SW480 (cell line): ENCODE data around the gene CATSPERZ.
A peak's percentile ranks its signal among the peaks of the same experiment; 100 is the strongest.

ENCODE experiments used
- DNase-seq: peaks from one replicate; pipeline ENCODE4 v3.0.0-alpha.2; 2016; ENCODE audit warnings: low spot score

The CATSPERZ gene

GRCh38 chr11:64285885-64286800 lies 14.0 kb upstream of the CATSPERZ start:
- peak; percentile 77 for DNase-seq

- no peak for DNase-seq
Measured at GRCh38 chr11:64286801-64287159, 13.4 kb upstream of the CATSPERZ start.

- DNase-seq, result no peak
Measured at GRCh38 chr11:64287676-64288352, 12.3 kb upstream of the CATSPERZ start.

- no peak for DNase-seq
Measured at GRCh38 chr11:64288353-64288750, 11.8 kb upstream of the CATSPERZ start.

- no peak for DNase-seq
Measured at GRCh38 chr11:64289002-64289564, 11.1 kb upstream of the CATSPERZ start.

- no peak for DNase-seq
Measured at GRCh38 chr11:64290352-64291261, 9.6 kb upstream of the CATSPERZ start.

GRCh38 chr11:64291262-64291751 lies 8.9 kb upstream of the CATSPERZ start, which contains the start of gene KCNK4:
Gene KCNK4, plus strand, starts transcription at chr11:64291302. Its CDS starts 1,717 bp downstream, at chr11:64293019.
- no peak for DNase-seq

- no peak for DNase-seq
Measured at GRCh38 chr11:64291752-64292459, 8.3 kb upstream of the CATSPERZ start.

- DNase-seq, result no peak
Measured at GRCh38 chr11:64292460-64293254, 7.5 kb upstream of the CATSPERZ start.

GRCh38 chr11:64294774-64295173 lies 5.4 kb upstream of the CATSPERZ start:
- no peak for DNase-seq

GRCh38 chr11:64295760-64296159 lies 4.4 kb upstream of the CATSPERZ start:
- no peak for DNase-seq

GRCh38 chr11:64296236-64296635 lies 3.9 kb upstream of the CATSPERZ start:
- DNase-seq, result no peak

- no peak for DNase-seq
Measured at GRCh38 chr11:64296830-64297698, 3.1 kb upstream of the CATSPERZ start.

- DNase-seq, result no peak
Measured at GRCh38 chr11:64297699-64298358, 2.3 kb upstream of the CATSPERZ start.

- DNase-seq, result no peak
Measured at GRCh38 chr11:64298966-64299846, 952 bp upstream of the CATSPERZ start.

GRCh38 chr11:64303109-64304031 lies 3.2 kb downstream of the CATSPERZ start:
- no peak for DNase-seq

GRCh38 chr11:64304032-64304315 lies 3.8 kb downstream of the CATSPERZ start:
- DNase-seq, result no peak
